ENCODE data around the gene XPNPEP1. TPM values are rescaled to one million over a fixed set of nuclear protein-coding genes. Genes with fewer than 3 reads are reported as not detected.

Gene XPNPEP1
- total RNA-seq, 2 experiments from 2014 or later, result 52.2 to 52.6 TPM

GRCh38 chr10:109838592-109839244, 84.6 kb downstream of the XPNPEP1 start:
- Mint-ChIP-seq H3K4me1 (ENCODE audit: low read depth) (no peaks in the 10 kb centered on the region), H3K27ac (no peak overlapping the region), H3K9me3 (no peaks in the 10 kb centered on the region), H3K36me3 (ENCODE audit: low read depth) (no peaks in the 10 kb centered on the region), H3K4me3 (no peak overlapping the region), H3K27me3 (ENCODE audit: low read depth) (peaks cover 5% of the 10 kb centered on the region)
- no peak for DNase-seq
- intact Hi-C loops (cut with micrococcal nuclease), result no loop called here
- CTCF ChIA-PET, result interaction anchor here (0.6 to 1.2 kb wide), 2 partner anchors 13 to 326 kb away, joined by 3 to 8 read pairs; no protein-coding TSS in a partner anchor

DNA sequence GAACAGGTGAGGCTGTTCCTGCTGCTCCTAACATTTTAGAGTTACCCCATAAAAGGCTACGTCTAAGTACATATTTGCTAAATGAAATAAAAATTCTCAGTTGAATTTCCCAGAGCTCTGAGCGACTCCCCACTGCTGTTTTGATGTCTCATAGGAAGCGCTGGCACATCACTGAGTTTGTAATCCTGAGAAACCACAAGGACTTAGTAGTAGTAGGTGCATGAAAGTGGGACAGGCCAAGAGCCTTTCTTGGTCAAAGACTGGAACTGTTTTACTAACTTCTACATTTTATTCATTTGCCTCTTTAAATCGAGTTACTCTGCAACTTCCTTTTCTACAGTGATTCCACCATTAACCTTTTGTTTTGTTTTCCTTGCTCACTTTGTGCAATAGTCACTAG, 85.9 kb downstream of the XPNPEP1 start:
- intact Hi-C loops (cut with micrococcal nuclease), result no loop called here
- no peak for DNase-seq
- H3K9me3 Mint-ChIP-seq, result no peaks in the 10 kb centered on the region
- H3K4me1 Mint-ChIP-seq (ENCODE audit: low read depth), result no peaks in the 10 kb centered on the region
- H3K27ac Mint-ChIP-seq, result no peak overlapping the region
- H3K27me3 Mint-ChIP-seq (ENCODE audit: low read depth), result peaks cover 5% of the 10 kb centered on the region
- H3K4me3 Mint-ChIP-seq, result no peak overlapping the region
- no peaks in the 10 kb centered on the region for H3K36me3 Mint-ChIP-seq (ENCODE audit: low read depth)
- CTCF ChIA-PET, result no interaction called here

GRCh38 chr10:109835257-109835656, 88.1 kb downstream of the XPNPEP1 start:
- Mint-ChIP-seq H3K4me3 (no peak overlapping the region), H3K27me3 (ENCODE audit: low read depth) (peaks cover 5% of the 10 kb centered on the region), H3K36me3 (ENCODE audit: low read depth) (no peaks in the 10 kb centered on the region), H3K4me1 (ENCODE audit: low read depth) (no peaks in the 10 kb centered on the region), H3K27ac (no peak overlapping the region), H3K9me3 (no peaks in the 10 kb centered on the region)
- CTCF ChIA-PET, result no interaction called here
- intact Hi-C loops (cut with micrococcal nuclease), result no loop called here
- DNase-seq, result no peak

GRCh38 chr10:109831846-109832245, 91.5 kb downstream of the XPNPEP1 start:
- H3K27me3 Mint-ChIP-seq (ENCODE audit: low read depth), result peaks cover 3% of the 10 kb centered on the region
- intact Hi-C loops (cut with micrococcal nuclease), result no loop called here

GRCh38 chr10:109824206-109824605, 99.1 kb downstream of the XPNPEP1 start:
- Mint-ChIP-seq H3K9me3 (peaks cover 4% of the 10 kb centered on the region), H3K4me1 (ENCODE audit: low read depth) (no peaks in the 10 kb centered on the region), H3K27ac (no peak overlapping the region), H3K27me3 (ENCODE audit: low read depth) (peaks cover 11% of the 10 kb centered on the region), H3K36me3 (ENCODE audit: low read depth) (no peaks in the 10 kb centered on the region), H3K4me3 (no peak overlapping the region)
- CTCF ChIA-PET, result no interaction called here
- no peak for DNase-seq
- intact Hi-C loops (cut with micrococcal nuclease), result no loop called here

More at GRCh38 chr10:109831846-109832245, 91.5 kb downstream of the XPNPEP1 start:
- DNase-seq, result no peak
- peaks cover 4% of the 10 kb centered on the region for H3K9me3 Mint-ChIP-seq
- H3K4me1 Mint-ChIP-seq (ENCODE audit: low read depth), result no peaks in the 10 kb centered on the region
- CTCF ChIA-PET, result no interaction called here
- H3K4me3 Mint-ChIP-seq, result no peak overlapping the region
- no peak overlapping the region for H3K27ac Mint-ChIP-seq
- no peaks in the 10 kb centered on the region for H3K36me3 Mint-ChIP-seq (ENCODE audit: low read depth)

GRCh38 chr10:109823196-109823595, 100.1 kb downstream of the XPNPEP1 start:
- peaks cover 11% of the 10 kb centered on the region for H3K27me3 Mint-ChIP-seq (ENCODE audit: low read depth)
- intact Hi-C loops (cut with micrococcal nuclease), result no loop called here

DNA sequence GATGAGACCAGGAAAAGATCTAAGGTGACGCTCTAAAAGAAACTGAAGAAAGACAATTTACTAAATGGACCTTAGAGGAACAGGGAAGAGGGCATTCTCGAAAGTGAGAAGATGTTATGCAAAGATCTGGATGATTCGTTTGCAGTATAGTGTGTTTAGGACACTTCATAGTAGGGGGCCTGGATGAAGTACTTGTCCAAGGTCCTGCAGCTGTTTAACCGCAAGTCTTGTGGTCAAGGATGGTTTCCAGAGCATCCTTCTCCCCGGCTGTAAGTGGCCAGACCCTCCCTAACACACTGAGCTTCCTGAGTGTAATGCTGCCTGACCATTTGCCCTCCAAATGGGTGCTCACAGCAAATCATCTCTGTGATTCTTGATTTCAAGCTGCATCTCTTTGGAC, 101.6 kb downstream of the XPNPEP1 start:
- Mint-ChIP-seq H3K4me1 (ENCODE audit: low read depth) (no peaks in the 10 kb centered on the region), H3K9me3 (no peaks in the 10 kb centered on the region), H3K27ac (no peak overlapping the region), H3K27me3 (ENCODE audit: low read depth) (peaks cover 11% of the 10 kb centered on the region), H3K4me3 (no peak overlapping the region), H3K36me3 (ENCODE audit: low read depth) (no peaks in the 10 kb centered on the region)
- intact Hi-C loops (cut with micrococcal nuclease), result no loop called here
- DNase-seq, result no peak
- CTCF ChIA-PET, result interaction anchor here (1.3 kb wide), 1 partner anchor 30 kb away, joined by 4 read pairs; no protein-coding TSS in a partner anchor

More at GRCh38 chr10:109823196-109823595, 100.1 kb downstream of the XPNPEP1 start:
- no peak overlapping the region for H3K27ac Mint-ChIP-seq
- CTCF ChIA-PET, result no interaction called here
- peaks cover 2% of the 10 kb centered on the region for H3K9me3 Mint-ChIP-seq
- no peaks in the 10 kb centered on the region for H3K4me1 Mint-ChIP-seq (ENCODE audit: low read depth)
- no peaks in the 10 kb centered on the region for H3K36me3 Mint-ChIP-seq (ENCODE audit: low read depth)
- no peak overlapping the region for H3K4me3 Mint-ChIP-seq
- no peak for DNase-seq

- CTCF ChIA-PET, result no interaction called here
- H3K27me3 Mint-ChIP-seq (ENCODE audit: low read depth), result peaks cover 11% of the 10 kb centered on the region
- H3K4me3 Mint-ChIP-seq, result no peak overlapping the region
- H3K36me3 Mint-ChIP-seq (ENCODE audit: low read depth), result no peaks in the 10 kb centered on the region
- intact Hi-C loops (cut with micrococcal nuclease), result no loop called here
- no peak overlapping the region for H3K27ac Mint-ChIP-seq
- no peaks in the 10 kb centered on the region for H3K9me3 Mint-ChIP-seq
- no peaks in the 10 kb centered on the region for H3K4me1 Mint-ChIP-seq (ENCODE audit: low read depth)
- no peak for DNase-seq
Measured at GRCh38 chr10:109820620-109821405, 102.5 kb downstream of the XPNPEP1 start.

GRCh38 chr10:109819807-109820206, 103.5 kb downstream of the XPNPEP1 start:
- no peaks in the 10 kb centered on the region for H3K9me3 Mint-ChIP-seq
- intact Hi-C loops (cut with micrococcal nuclease), result no loop called here
- CTCF ChIA-PET, result no interaction called here

More at GRCh38 chr10:109819807-109820206, 103.5 kb downstream of the XPNPEP1 start:
- no peaks in the 10 kb centered on the region for H3K4me1 Mint-ChIP-seq (ENCODE audit: low read depth)
- H3K27me3 Mint-ChIP-seq (ENCODE audit: low read depth), result peaks cover 6% of the 10 kb centered on the region
- DNase-seq, result no peak
- no peak overlapping the region for H3K27ac Mint-ChIP-seq
- no peaks in the 10 kb centered on the region for H3K36me3 Mint-ChIP-seq (ENCODE audit: low read depth)
- H3K4me3 Mint-ChIP-seq, result no peak overlapping the region

Other genes starting within 250 kb of the XPNPEP1 start
- 10 to 100 TPM; 85.2 to 85.8 TPM for gene ADD3, start 84.5 kb upstream of the XPNPEP1 start, total RNA-seq